ENCODE data around the gene FOXI2. TPM values are rescaled to one million over a fixed set of nuclear protein-coding genes. Genes with fewer than 3 reads are reported as not detected.

Gene FOXI2
- total and polyA plus RNA-seq, 9 of the 15 experiments (the other 6 are each of a cell fraction or from before 2014, with no cell fraction given), result not detected

DNA sequence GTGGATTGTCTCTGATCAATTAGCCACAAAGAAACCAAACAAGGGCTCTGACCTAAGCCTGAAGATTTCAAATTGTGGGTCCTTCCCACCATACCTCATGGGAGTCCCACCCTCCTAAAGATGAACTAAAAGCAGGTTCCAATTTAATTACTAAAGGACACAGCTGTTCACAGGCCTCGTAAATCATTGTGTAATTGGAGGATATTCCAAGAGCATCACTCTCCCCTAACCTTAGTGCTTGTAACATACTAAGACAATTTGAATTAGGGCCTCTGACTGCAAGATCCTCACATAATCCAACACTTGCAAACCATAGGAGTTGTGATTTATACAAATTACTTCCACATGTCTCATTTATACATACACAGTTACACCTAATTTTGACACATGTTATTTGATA, 44.4 kb downstream of the FOXI2 start:
- intact Hi-C loops (cut with micrococcal nuclease), result no loop called here
- WGBS (ENCODE audit: insufficient coverage, low coverage, missing lambda C conversion rate), result 0% methylated on average over 1 of the region's 1 CpG
- no peak overlapping the region for H2AFZ ChIP-seq (ENCODE audit: low read depth, low read length)
- H3K4me3 ChIP-seq, result no peak overlapping the region
- no peak overlapping the region for H3K27ac ChIP-seq (ENCODE audit: extremely low read depth, low read depth, low read length)
- H3K9me1 ChIP-seq (ENCODE audit: control insufficient read depth, insufficient read depth, low read length), result no peaks in the 10 kb centered on the region
- no peak overlapping the region for H3K4me2 ChIP-seq (ENCODE audit: insufficient read depth, low read length)
- H3K9ac ChIP-seq (ENCODE audit: insufficient read depth in 1 of 2, low read depth in 2 of 2, low read length in 2 of 2), result no peak overlapping the region
- H3K27me3 ChIP-seq (ENCODE audit: control insufficient read depth in 2 of 2, insufficient read depth in 2 of 2, low read length in 2 of 2), result no peaks in the 10 kb centered on the region
- in situ Hi-C loops (cut with MboI), result no loop called here
- FAIRE-seq, result no peak
- TF ChIP-seq POLR2AphosphoS2 (IDR thresholded peaks at IDR 0.05; ENCODE audit: low read length) (no peak), ZNF778 (CRISPR knock-in tag; IDR thresholded peaks at IDR 0.05) (no peak), XRCC3 (IDR thresholded peaks at IDR 0.05) (no peak), AFF4 (CRISPR knock-in tag; IDR thresholded peaks at IDR 0.05) (no peak), SMARCA5 (IDR thresholded peaks at IDR 0.05) (no peak), ATF1 (CRISPR knock-in tag; IDR thresholded peaks at IDR 0.05) (no peak), ATF1 (tag; IDR thresholded peaks at IDR 0.05) (no peak), RBM15 (IDR thresholded peaks at IDR 0.05; ENCODE audit: insufficient read depth, low read length) (no peak), HNRNPH1 (optimal IDR thresholded peaks at IDR 0.05; ENCODE audit: low read depth, low read length) (no peak), ARID2 (IDR thresholded peaks at IDR 0.05) (no peak), FIP1L1 (IDR thresholded peaks at IDR 0.05; ENCODE audit: low read depth, low read length, poor library complexity, severe bottlenecking) (no peak), TARDBP (IDR thresholded peaks at IDR 0.05) (no peak)
- TF ChIP-seq, protein P1, sequence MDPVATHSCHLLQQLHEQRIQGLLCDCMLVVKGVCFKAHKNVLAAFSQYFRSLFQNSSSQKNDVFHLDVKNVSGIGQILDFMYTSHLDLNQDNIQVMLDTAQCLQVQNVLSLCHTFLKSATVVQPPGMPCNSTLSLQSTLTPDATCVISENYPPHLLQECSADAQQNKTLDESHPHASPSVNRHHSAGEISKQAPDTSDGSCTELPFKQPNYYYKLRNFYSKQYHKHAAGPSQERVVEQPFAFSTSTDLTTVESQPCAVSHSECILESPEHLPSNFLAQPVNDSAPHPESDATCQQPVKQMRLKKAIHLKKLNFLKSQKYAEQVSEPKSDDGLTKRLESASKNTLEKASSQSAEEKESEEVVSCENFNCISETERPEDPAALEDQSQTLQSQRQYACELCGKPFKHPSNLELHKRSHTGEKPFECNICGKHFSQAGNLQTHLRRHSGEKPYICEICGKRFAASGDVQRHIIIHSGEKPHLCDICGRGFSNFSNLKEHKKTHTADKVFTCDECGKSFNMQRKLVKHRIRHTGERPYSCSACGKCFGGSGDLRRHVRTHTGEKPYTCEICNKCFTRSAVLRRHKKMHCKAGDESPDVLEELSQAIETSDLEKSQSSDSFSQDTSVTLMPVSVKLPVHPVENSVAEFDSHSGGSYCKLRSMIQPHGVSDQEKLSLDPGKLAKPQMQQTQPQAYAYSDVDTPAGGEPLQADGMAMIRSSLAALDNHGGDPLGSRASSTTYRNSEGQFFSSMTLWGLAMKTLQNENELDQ (CRISPR knock-in tag; IDR thresholded peaks at IDR 0.05; ENCODE audit: borderline replicate concordance), result no peak
- TF ChIP-seq, protein P2, sequence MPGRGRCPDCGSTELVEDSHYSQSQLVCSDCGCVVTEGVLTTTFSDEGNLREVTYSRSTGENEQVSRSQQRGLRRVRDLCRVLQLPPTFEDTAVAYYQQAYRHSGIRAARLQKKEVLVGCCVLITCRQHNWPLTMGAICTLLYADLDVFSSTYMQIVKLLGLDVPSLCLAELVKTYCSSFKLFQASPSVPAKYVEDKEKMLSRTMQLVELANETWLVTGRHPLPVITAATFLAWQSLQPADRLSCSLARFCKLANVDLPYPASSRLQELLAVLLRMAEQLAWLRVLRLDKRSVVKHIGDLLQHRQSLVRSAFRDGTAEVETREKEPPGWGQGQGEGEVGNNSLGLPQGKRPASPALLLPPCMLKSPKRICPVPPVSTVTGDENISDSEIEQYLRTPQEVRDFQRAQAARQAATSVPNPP (IDR thresholded peaks at IDR 0.05; ENCODE audit: borderline replicate concordance, insufficient read depth, insufficient read length), result no peak
- H4K20me1 ChIP-seq (replicated peaks; ENCODE audit: control insufficient read depth, insufficient read depth, low read length), result no peaks in the 10 kb centered on the region
- H3K79me2 ChIP-seq (ENCODE audit: control insufficient read depth, insufficient read depth, low read length), result no peaks in the 10 kb centered on the region
- no peaks in the 10 kb centered on the region for H3K9me3 ChIP-seq (replicated peaks; ENCODE audit: control insufficient read depth, insufficient read depth, low read depth, low read length)
- BruUV-seq (replicated peaks), result no TSS peak
- no peaks in the 10 kb centered on the region for H3K4me1 ChIP-seq (replicated peaks in 1 of 2; ENCODE audit: control insufficient read depth in 2 of 2, insufficient read depth in 2 of 2, low read length in 2 of 2)
- POLR2A ChIA-PET, result no interaction called here
- H3K36me3 ChIP-seq (ENCODE audit: control insufficient read depth, insufficient read depth, low read length), result no peaks in the 10 kb centered on the region
- no peak for DNase-seq (ENCODE audit: extremely low read depth in 1 of 4, low spot score in 3 of 4)
- CTCF ChIA-PET (ENCODE audit: low intra/inter-chr PET ratio), result no interaction called here
- ATAC-seq, result no peak

Measured in K562 (cell line).